ENCODE results near the gene TGFB1. TPM values are rescaled to one million over a fixed set of nuclear protein-coding genes. Genes with fewer than 3 reads are reported as not detected.
"Not testable (repeated sequence)": the region's sequence is repeated elsewhere in the genome, so short reads cannot be mapped to it uniquely, and the experiment has no call there.

TGFB1 gene
- total RNA-seq, 1 experiment from 2014 or later, result 59.9 TPM

GRCh38 chr19:41371119-41371518 lies 17.4 kb upstream of the TGFB1 start:
- DNase-seq (ENCODE audit: low read depth), result not testable (repeated sequence)

GRCh38 chr19:41369769-41370168 lies 16.0 kb upstream of the TGFB1 start:
- no peak for DNase-seq (ENCODE audit: low read depth)

GRCh38 chr19:41367848-41368301 lies 14.2 kb upstream of the TGFB1 start:
- peak; percentile 88 for DNase-seq (ENCODE audit: low read depth)

GRCh38 chr19:41366089-41366488 lies 12.4 kb upstream of the TGFB1 start:
- no peak for DNase-seq (ENCODE audit: low read depth)

GRCh38 chr19:41364524-41365391 lies 11.0 kb upstream of the TGFB1 start:
- no peak for DNase-seq (ENCODE audit: low read depth)

- peak; percentile 97 for DNase-seq (ENCODE audit: low read depth)
These were observed 10.2 kb upstream of the TGFB1 start, which contains the start of gene B9D2 for GRCh38 chr19:41363753-41364523. Gene B9D2, minus strand, starts transcription at chr19:41364149. Its CDS starts 630 bp downstream, at chr19:41363519.

GRCh38 chr19:41363371-41363752 lies 9.6 kb upstream of the TGFB1 start:
- no peak for DNase-seq (ENCODE audit: low read depth)

GRCh38 chr19:41362143-41362847 lies 8.6 kb upstream of the TGFB1 start:
- DNase-seq (ENCODE audit: low read depth), result no peak

- DNase-seq (ENCODE audit: low read depth), result no peak
These were observed 6.0 kb upstream of the TGFB1 start for GRCh38 chr19:41359741-41360140.

- DNase-seq (ENCODE audit: low read depth), result no peak
These were observed 4.0 kb upstream of the TGFB1 start for GRCh38 chr19:41357746-41358145.

GRCh38 chr19:41356984-41357739 lies 3.4 kb upstream of the TGFB1 start:
- no peak for DNase-seq (ENCODE audit: low read depth)

GRCh38 chr19:41355802-41356201 lies 2.1 kb upstream of the TGFB1 start:
- DNase-seq (ENCODE audit: low read depth), result no peak

GRCh38 chr19:41355035-41355434 lies 1.3 kb upstream of the TGFB1 start:
- DNase-seq (ENCODE audit: low read depth), result no peak

GRCh38 chr19:41354343-41354953 lies 726 bp upstream of the TGFB1 start:
- DNase-seq (ENCODE audit: low read depth), result no peak

GRCh38 chr19:41352609-41353465 lies 885 bp downstream of the TGFB1 start:
- DNase-seq (ENCODE audit: low read depth), result peak; percentile 54

- DNase-seq (ENCODE audit: low read depth), result no peak
These were observed 1.5 kb downstream of the TGFB1 start for GRCh38 chr19:41352279-41352608.

- DNase-seq (ENCODE audit: low read depth), result peak; percentile 59
These were observed 2.1 kb downstream of the TGFB1 start for GRCh38 chr19:41351339-41352245.

GRCh38 chr19:41350735-41351338 lies 2.9 kb downstream of the TGFB1 start:
- DNase-seq (ENCODE audit: low read depth), result no peak
